T-cell (primary cell): ENCODE measurements around the gene HRG. TPM values are rescaled to one million over a fixed set of nuclear protein-coding genes. Genes with fewer than 3 reads are reported as not detected.
"Not testable (repeated sequence)": the region's sequence is repeated elsewhere in the genome, so short reads cannot be mapped to it uniquely, and the experiment has no call there.

Experiments
- ATAC-seq, 4 experiments: fragments of 200-7000 bp in 3 of 4; fragments of 150-1000 bp in 1 of 4; cut with Tn5 transposase; replicated peaks in 1 of 4; 1 replicate in 3 of 4; 2 replicates in 1 of 4; pipeline ENCODE4 v1.10.0; 2021; ENCODE audit warnings: moderate library complexity in 3 of 4, mild to moderate bottlenecking in 2 of 4, moderate number of reproducible peaks in 1 of 4
- CTCF ChIA-PET, 2 donors: fragments of 300-600 bp; sonication (Branson Sonifier 250); formaldehyde crosslinking; loops; one replicate each; lab custom pipeline; 2022; ENCODE audit warnings: antibody characterized with exemption in 2 of 2; lab: Charles Lee
- POLR2A ChIA-PET, 2 donors: fragments of 300-600 bp; sonication (Branson Sonifier 250); formaldehyde crosslinking; loops; one replicate each; lab custom pipeline; 2022; ENCODE audit warnings: antibody characterized with exemption in 2 of 2; lab: Charles Lee
- DNase-seq, 35 experiments: peaks; one replicate each; pipeline versions ENCODE4 v3.0.0 to v3.0.0-alpha.2; 2013 to 2023
- H3K27ac ChIP-seq: one replicate; pipeline ENCODE4 v1.5.1; 2013; ENCODE audit warnings: low read length
- H3K27me3 ChIP-seq, 2 experiments: replicated peaks in 1 of 2; 1 replicate in 1 of 2; 2 replicates in 1 of 2; pipeline versions ENCODE4 v1.6.1 to v1.7.0; 2013; ENCODE audit warnings: low read length in 1 of 2, mixed read lengths in 1 of 2; ENCODE audit not compliant: control insufficient read depth in 2 of 2, insufficient read depth in 2 of 2; ENCODE audit errors: extremely low read depth in 1 of 2
- H3K36me3 ChIP-seq, 2 donors: 1 replicate in 1 of 2; 2 replicates in 1 of 2; pipeline versions ENCODE4 v1.6.1 to v1.7.0; 2013; ENCODE audit warnings: low read length in 1 of 2; ENCODE audit not compliant: control insufficient read depth in 2 of 2, insufficient read depth in 1 of 2; ENCODE audit errors: extremely low read depth in 1 of 2
- H3K4me1 ChIP-seq, 2 experiments: 1 replicate in 1 of 2; 2 replicates in 1 of 2; pipeline versions ENCODE4 v1.6.1 to v1.7.0; 2013; ENCODE audit warnings: low read length in 2 of 2, mixed read lengths in 1 of 2; ENCODE audit not compliant: insufficient read depth in 2 of 2, control insufficient read depth in 1 of 2; ENCODE audit errors: extremely low read depth in 1 of 2
- H3K4me3 ChIP-seq, 2 donors: 1 replicate in 1 of 2; 2 replicates in 1 of 2; pipeline versions ENCODE4 v1.5.1 to v1.7.0; 2013; ENCODE audit warnings: mild to moderate bottlenecking in 2 of 2, low read length in 1 of 2, moderate library complexity in 1 of 2; ENCODE audit not compliant: control insufficient read depth in 1 of 2; ENCODE audit errors: extremely low read depth in 1 of 2
- H3K9me3 ChIP-seq: 2 replicates; pipeline ENCODE4 v1.7.0; 2013
- H3K27ac Mint-ChIP-seq, 2 donors: one replicate each; pipeline ENCODE4 v1.8.0; 2020 to 2021; ENCODE audit warnings: mild to moderate bottlenecking in 2 of 2, mixed read lengths in 2 of 2
- H3K27me3 Mint-ChIP-seq, 2 donors: one replicate each; pipeline ENCODE4 v1.8.0; 2021 to 2022; ENCODE audit warnings: mixed read lengths in 2 of 2
- H3K36me3 Mint-ChIP-seq: one replicate; pipeline ENCODE4 v1.8.0; 2021; ENCODE audit warnings: mixed read lengths
- H3K4me1 Mint-ChIP-seq, 3 donors: one replicate each; pipeline ENCODE4 v1.8.0; 2020 to 2022; ENCODE audit warnings: mixed read lengths in 3 of 3, mild to moderate bottlenecking in 1 of 3
- H3K4me3 Mint-ChIP-seq, 3 donors: one replicate each; pipeline ENCODE4 v1.8.0; 2020 to 2022; ENCODE audit warnings: mild to moderate bottlenecking in 3 of 3, mixed read lengths in 3 of 3, moderate library complexity in 3 of 3
- H3K9me3 Mint-ChIP-seq, 3 donors: one replicate each; pipeline ENCODE4 v1.8.0; 2020 to 2022; ENCODE audit warnings: mixed read lengths in 3 of 3
- WGBS: methylation state at CpG from one replicate; pipeline ENCODE4 v1.1.5; 2013; ENCODE audit warnings: missing lambda C conversion rate; ENCODE audit not compliant: insufficient coverage; 5-methylcytosine and 5-hydroxymethylcytosine counted together
- total RNA-seq, 35 experiments: library from RNA in 6 of 35; stranded (reverse) in 6 of 35; fragments of 120-200 nt in 1 of 35; gene quantifications; one replicate each; pipeline versions ENCODE4 v1.2.1 to v1.2.4 and lab custom pipeline; 2013 to 2026

The HRG gene
- total RNA-seq, 5 donors from 2014 or later (not counting 1 experiment from before 2014, with no cell fraction given), result 0.38 TPM; not detected in 4

DNA sequence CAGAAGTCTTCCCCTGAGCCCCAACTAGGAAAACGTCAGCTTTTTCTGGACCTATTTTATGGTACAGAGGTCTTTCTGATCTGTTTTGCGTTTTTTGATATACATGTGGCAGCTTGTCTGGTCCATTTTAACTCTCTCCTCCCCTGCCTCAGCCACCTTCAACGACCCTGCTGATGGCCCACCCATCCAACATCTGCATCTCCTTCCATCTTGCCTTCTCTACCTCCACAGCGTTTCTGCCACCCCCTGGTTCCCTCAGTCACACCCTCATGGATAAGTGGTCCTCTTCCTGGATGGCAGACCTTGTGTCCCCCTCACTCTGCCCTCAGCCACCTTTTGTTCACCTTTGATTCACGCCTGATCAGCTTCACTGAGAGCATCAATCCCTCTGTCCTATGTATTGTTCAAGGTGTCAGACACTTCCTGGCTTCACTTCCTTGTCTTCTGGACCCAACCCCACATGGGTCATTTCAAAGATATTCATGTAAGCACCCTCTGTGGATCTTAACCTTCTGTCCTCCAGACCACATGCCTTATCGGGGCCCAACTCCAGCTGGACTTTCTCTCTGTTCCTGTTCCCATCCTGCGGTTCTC, 39.5 kb upstream of the HRG start:
- POLR2A ChIA-PET, result no interaction called here
- no peak overlapping the region for H3K27ac ChIP-seq
- H3K27me3 ChIP-seq, result peaks cover 0 to 7% of the 10 kb centered on the region in 2 experiments
- no peak overlapping the region for H3K4me3 ChIP-seq
- H3K9me3 ChIP-seq, result no peaks in the 10 kb centered on the region
- Mint-ChIP-seq H3K27ac (no peak overlapping the region), H3K4me3 (no peak overlapping the region), H3K4me1 (no peaks in the 10 kb centered on the region), H3K27me3 (peaks cover 15 to 21% of the 10 kb centered on the region in 2 donors), H3K9me3 (no peaks in the 10 kb centered on the region), H3K36me3 (no peaks in the 10 kb centered on the region)
- ATAC-seq (no peak), DNase-seq (no peak)
- CTCF ChIA-PET, result interaction anchor here in 1 of 2 donors (0.7 to 4.2 kb wide), 2 partner anchors 9 to 12 kb away, joined by 3 to 21 read pairs; partner anchors contain the start of gene AHSG
- H3K4me1 ChIP-seq, result no peaks in the 10 kb centered on the region
- no peaks in the 10 kb centered on the region for H3K36me3 ChIP-seq
- WGBS, result 71% methylated on average over 5 of the region's 7 CpGs

DNA sequence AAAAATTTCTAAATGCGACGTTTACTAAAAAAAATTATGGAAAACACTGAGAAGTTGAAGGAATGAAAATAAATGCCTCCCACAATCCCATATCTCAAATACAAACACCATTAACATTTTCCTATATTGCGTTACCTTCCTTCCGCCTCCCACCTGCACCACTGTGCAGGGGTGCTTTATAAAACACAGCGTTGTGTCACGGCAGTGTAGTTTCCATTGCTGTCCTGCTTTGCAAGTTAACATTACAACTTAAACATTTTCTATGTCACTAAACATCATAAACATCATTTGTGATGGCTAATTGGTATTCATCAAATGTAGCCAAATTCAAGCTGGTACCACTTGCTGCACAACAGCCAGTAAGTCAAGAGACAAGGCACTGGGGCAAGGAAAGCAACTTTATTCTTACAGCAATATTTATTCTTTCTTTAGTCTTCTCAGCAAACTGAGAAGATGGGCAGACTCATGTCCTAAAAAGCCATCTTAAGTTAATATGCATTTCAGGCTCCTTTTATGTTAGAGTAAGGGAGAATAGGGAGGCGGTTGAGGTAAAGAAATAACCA, 37.9 kb upstream of the HRG start:
- H3K27ac Mint-ChIP-seq, result no peak overlapping the region
- no peaks in the 10 kb centered on the region for H3K9me3 ChIP-seq
- H3K36me3 Mint-ChIP-seq, result no peaks in the 10 kb centered on the region
- no peaks in the 10 kb centered on the region for H3K4me1 ChIP-seq
- no peaks in the 10 kb centered on the region for H3K9me3 Mint-ChIP-seq
- no peak overlapping the region for H3K4me3 ChIP-seq
- WGBS, result 100% methylated on average over 3 of the region's 7 CpGs
- peaks cover 8 to 14% of the 10 kb centered on the region in 2 donors for H3K27me3 Mint-ChIP-seq
- ChIA-PET POLR2A (no interaction called here), CTCF (no interaction called here)
- ATAC-seq (no peak), DNase-seq (no peak)
- H3K36me3 ChIP-seq, result no peaks in the 10 kb centered on the region
- H3K27ac ChIP-seq, result no peak overlapping the region
- H3K27me3 ChIP-seq, result peaks cover 0 to 7% of the 10 kb centered on the region in 2 experiments
- no peak overlapping the region for H3K4me3 Mint-ChIP-seq
- no peaks in the 10 kb centered on the region for H3K4me1 Mint-ChIP-seq

DNA sequence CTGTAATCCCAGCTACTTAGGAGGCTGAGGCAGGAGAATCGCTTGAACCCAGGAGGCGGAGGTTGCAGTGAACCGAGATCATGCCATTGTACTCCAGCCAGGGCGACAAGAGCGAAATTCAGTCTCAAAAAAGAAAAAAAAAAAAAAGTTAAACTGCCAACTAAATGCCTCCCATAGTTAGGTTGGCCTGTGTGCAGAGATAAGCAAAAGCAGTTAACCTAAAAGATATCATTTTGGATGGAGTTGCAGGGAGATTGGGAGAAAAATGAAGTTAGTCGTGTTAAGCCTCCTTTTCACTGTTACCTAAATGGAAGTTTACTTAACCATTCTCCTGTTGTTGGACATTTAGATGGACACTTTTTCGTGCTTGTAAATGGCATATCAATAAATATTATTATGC, 37.1 kb upstream of the HRG start:
- no CpG with 5 or more reads among the region's 7 CpGs for WGBS
- Mint-ChIP-seq H3K36me3 (no peaks in the 10 kb centered on the region), H3K4me1 (no peaks in the 10 kb centered on the region), H3K27ac (no peak overlapping the region), H3K9me3 (no peaks in the 10 kb centered on the region), H3K27me3 (peaks cover 8 to 14% of the 10 kb centered on the region in 2 donors), H3K4me3 (no peak overlapping the region)
- DNase-seq (no peak), ATAC-seq (no peak)
- Histone ChIP-seq H3K36me3 (no peaks in the 10 kb centered on the region), H3K27me3 (peaks cover 0 to 7% of the 10 kb centered on the region in 2 experiments), H3K4me1 (no peaks in the 10 kb centered on the region), H3K4me3 (no peak overlapping the region), H3K27ac (no peak overlapping the region), H3K9me3 (no peaks in the 10 kb centered on the region)
- POLR2A ChIA-PET, result no interaction called here
- CTCF ChIA-PET, result no interaction called here

DNA sequence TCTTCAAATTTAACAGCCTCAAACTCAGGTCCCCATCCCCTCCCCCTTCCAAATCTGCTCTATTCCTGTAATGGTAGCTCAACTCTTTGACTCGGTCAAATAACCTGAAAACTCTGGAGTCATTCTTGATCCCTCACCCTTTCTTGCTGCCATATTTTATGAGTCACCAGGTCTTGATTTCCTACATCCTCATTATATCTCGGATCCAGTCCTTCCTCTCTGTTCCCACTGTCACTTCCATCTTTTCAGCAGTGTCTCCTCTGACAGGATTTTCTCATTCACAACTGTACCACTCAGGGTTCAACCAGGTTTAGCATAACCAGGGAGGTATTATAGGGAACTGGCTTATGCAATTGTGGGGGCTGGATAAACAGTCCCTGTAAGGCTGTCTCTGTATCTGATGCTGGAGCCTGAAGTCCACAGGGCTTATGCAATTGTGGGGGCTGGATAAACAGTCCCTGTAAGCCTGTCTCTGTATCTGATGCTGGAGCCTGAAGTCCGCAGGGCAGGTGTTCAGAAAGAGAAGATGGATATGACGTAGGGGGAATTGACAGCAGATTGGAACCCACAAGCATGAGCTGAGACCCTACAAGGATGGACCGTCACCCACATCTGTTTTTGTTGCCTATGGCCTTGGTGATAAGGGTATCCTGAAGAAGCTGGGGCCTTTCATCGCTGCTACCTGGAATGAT, 34.7 kb upstream of the HRG start:
- ATAC-seq, result no peak
- 82% methylated on average over 5 of the region's 6 CpGs for WGBS
- CTCF ChIA-PET, result interaction anchor here (0.5 to 1.5 kb wide), 5 partner anchors 8 to 649 kb away, joined by 3 to 7 read pairs (median 4); no protein-coding TSS in a partner anchor

DNA sequence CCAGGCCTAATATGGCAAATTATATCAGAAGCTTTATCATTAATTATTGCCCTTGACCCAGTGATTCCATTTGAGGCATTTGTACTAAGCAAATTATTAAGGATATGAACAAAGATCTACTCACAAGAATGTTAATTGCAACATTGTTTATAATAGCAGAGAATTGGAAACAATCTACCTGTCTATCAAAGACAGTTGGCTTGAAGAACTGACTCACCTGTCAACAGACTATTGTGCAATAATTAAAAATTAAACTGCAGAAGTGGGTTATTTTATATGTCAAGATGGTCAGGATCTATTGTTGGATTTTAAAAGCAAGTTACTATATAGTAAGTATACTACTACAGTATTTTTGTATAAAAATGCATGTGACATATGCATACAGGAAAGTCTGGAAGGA, 32.3 kb upstream of the HRG start:
- Mint-ChIP-seq H3K9me3 (no peaks in the 10 kb centered on the region), H3K27me3 (peaks cover 13 to 22% of the 10 kb centered on the region in 2 donors), H3K27ac (no peak overlapping the region), H3K4me3 (no peak overlapping the region), H3K4me1 (no peaks in the 10 kb centered on the region), H3K36me3 (no peaks in the 10 kb centered on the region)
- CTCF ChIA-PET, result interaction anchor here in 1 of 2 donors (1.1 kb wide), 1 partner anchor 16 kb away, joined by 3 read pairs; no protein-coding TSS in a partner anchor
- Histone ChIP-seq H3K4me3 (no peak overlapping the region), H3K36me3 (no peaks in the 10 kb centered on the region), H3K4me1 (no peaks in the 10 kb centered on the region), H3K27ac (no peak overlapping the region), H3K27me3 (peaks cover 0 to 5% of the 10 kb centered on the region in 2 experiments), H3K9me3 (no peaks in the 10 kb centered on the region)
- DNase-seq, result no peak
- POLR2A ChIA-PET, result no interaction called here
- ATAC-seq, result no peak

More for the DNA sequence above, 34.7 kb upstream of the HRG start:
- no peaks in the 10 kb centered on the region for H3K36me3 Mint-ChIP-seq
- POLR2A ChIA-PET, result no interaction called here
- Histone ChIP-seq H3K9me3 (no peaks in the 10 kb centered on the region), H3K36me3 (no peaks in the 10 kb centered on the region), H3K4me1 (no peaks in the 10 kb centered on the region), H3K27ac (no peak overlapping the region), H3K4me3 (no peak overlapping the region), H3K27me3 (peaks cover 0 to 7% of the 10 kb centered on the region in 2 experiments)
- H3K4me1 Mint-ChIP-seq, result no peaks in the 10 kb centered on the region
- H3K9me3 Mint-ChIP-seq, result no peaks in the 10 kb centered on the region
- peaks cover 8 to 19% of the 10 kb centered on the region in 2 donors for H3K27me3 Mint-ChIP-seq
- no peak overlapping the region for H3K27ac Mint-ChIP-seq
- DNase-seq, result no peak
- H3K4me3 Mint-ChIP-seq, result no peak overlapping the region

DNA sequence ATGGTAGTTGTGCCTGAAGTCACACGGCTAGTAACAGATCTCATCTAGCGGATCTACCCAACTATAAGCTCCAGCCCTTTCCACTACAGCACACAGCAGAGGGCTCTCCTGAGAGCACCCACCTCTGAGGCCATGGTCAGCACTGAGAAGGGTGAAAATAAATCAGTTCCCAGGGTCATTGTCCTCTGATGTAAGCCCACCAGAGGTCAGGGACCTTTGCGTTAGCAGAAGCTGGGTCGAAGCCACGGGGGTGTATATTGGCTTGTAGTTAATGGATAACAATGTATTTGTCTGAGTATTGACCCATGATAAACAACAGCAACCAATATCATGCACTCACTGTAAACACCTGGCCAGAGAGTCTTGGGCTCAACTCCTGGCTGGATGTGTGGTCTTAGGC, 31.6 kb upstream of the HRG start:
- peaks cover 19 to 28% of the 10 kb centered on the region in 2 donors for H3K27me3 Mint-ChIP-seq
- POLR2A ChIA-PET, H3K9me3 Mint-ChIP-seq, H3K4me1 ChIP-seq, H3K4me3 ChIP-seq, H3K27ac ChIP-seq, H3K4me3 Mint-ChIP-seq, H3K9me3 ChIP-seq, H3K27ac Mint-ChIP-seq, H3K27me3 ChIP-seq, DNase-seq, H3K36me3 Mint-ChIP-seq, CTCF ChIA-PET, H3K4me1 Mint-ChIP-seq, ATAC-seq, H3K36me3 ChIP-seq: not testable (repeated sequence)
- WGBS, result no CpG with 5 or more reads among the region's 5 CpGs
